ENCODE results near the gene SLCO4A1. TPM values are rescaled to one million over a fixed set of nuclear protein-coding genes. Genes with fewer than 3 reads are reported as not detected.

SLCO4A1 gene
- total RNA-seq, 1 donor = under 0.01 TPM

DNA sequence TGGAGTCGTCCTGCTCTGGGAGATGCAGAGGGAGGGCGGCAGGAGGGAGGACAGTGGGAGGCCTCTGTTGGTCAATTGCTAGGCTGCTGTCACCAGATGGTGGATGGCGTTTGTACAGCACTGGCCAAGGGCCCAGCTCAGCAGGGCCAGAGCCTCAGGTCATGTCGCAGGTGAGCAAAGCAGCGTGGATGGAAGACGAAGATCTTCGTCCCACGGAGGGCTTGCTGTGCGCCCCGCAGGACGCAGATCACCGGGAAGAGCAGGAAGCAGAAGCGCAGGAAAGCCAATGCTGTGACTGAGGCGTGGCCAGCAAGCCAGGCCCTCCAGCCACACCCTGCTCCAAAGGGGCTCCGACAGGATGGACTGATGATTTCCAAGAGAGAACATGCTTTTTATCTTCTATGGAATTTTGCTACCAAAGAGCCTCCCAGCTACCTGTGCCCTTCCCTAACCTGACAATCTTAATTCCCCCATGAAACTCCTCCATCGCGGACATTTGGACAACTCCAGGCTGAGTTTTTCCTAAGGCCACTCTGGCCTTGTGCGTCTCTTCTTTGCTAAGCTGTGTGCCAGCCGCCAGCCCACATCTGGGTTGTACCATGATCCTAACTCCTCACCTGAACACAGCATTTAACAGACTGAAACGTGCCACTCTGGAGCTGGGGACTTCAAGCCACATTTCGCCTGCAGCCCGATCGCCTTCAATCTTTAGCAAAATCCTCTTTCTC, 3.5 kb upstream of the SLCO4A1 start:
- H3K4me2 ChIP-seq (ENCODE audit: insufficient read depth, low read length) = no peak overlapping the region
- DNase-seq (ENCODE audit: insufficient read length, low spot score, missing footprints) = no peak
- no peaks in the 10 kb centered on the region for H3K4me1 ChIP-seq (ENCODE audit: insufficient read depth, low read length)
- no peak overlapping the region for H3K4me3 ChIP-seq (ENCODE audit: insufficient read depth, low read length)
- H3K9me3 ChIP-seq (ENCODE audit: low read depth, low read length) = no peaks in the 10 kb centered on the region
- peaks cover 63% of the 10 kb centered on the region for H3K27me3 ChIP-seq (ENCODE audit: insufficient read depth, low read length)
- no peaks in the 10 kb centered on the region for H4K20me1 ChIP-seq (ENCODE audit: insufficient read depth, low read length)
- H3K79me2 ChIP-seq (ENCODE audit: insufficient read depth, low read length) = no peaks in the 10 kb centered on the region
- no peaks in the 10 kb centered on the region for H3K36me3 ChIP-seq (ENCODE audit: insufficient read depth, low read length)
- H2AFZ ChIP-seq (ENCODE audit: low read length) = no peak overlapping the region
- TF ChIP-seq, protein P1, sequence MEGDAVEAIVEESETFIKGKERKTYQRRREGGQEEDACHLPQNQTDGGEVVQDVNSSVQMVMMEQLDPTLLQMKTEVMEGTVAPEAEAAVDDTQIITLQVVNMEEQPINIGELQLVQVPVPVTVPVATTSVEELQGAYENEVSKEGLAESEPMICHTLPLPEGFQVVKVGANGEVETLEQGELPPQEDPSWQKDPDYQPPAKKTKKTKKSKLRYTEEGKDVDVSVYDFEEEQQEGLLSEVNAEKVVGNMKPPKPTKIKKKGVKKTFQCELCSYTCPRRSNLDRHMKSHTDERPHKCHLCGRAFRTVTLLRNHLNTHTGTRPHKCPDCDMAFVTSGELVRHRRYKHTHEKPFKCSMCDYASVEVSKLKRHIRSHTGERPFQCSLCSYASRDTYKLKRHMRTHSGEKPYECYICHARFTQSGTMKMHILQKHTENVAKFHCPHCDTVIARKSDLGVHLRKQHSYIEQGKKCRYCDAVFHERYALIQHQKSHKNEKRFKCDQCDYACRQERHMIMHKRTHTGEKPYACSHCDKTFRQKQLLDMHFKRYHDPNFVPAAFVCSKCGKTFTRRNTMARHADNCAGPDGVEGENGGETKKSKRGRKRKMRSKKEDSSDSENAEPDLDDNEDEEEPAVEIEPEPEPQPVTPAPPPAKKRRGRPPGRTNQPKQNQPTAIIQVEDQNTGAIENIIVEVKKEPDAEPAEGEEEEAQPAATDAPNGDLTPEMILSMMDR (IDR thresholded peaks at IDR 0.05; ENCODE audit: extremely low read depth, low read depth, low read length) = no peak
- no peak overlapping the region for H3K27ac ChIP-seq (ENCODE audit: low read depth, low read length)

DNA sequence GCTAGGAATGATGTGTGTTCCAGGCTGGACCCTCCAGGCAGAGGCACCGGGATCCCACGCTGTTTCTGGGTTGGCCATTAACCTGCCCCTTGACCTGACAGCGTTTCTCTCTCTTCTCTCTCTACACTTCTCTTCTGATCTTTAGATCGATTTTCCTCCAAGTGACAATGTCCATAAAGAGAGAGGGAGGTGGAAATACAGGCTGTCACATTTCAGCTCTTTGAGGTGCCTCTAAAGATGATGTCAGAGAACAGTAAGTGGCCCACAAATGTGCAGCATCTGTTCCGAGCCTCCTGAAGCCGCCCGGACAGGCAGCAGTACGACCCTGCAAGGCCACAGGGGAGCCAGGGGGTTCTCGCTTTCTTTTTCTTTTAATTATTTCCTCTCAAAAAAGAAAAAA, 2.5 kb upstream of the SLCO4A1 start:
- Histone ChIP-seq H3K4me1 (ENCODE audit: insufficient read depth, low read length) (no peaks in the 10 kb centered on the region), H2AFZ (ENCODE audit: low read length) (no peak overlapping the region), H3K4me2 (ENCODE audit: insufficient read depth, low read length) (no peak overlapping the region), H3K4me3 (ENCODE audit: insufficient read depth, low read length) (no peak overlapping the region), H4K20me1 (ENCODE audit: insufficient read depth, low read length) (no peaks in the 10 kb centered on the region), H3K36me3 (ENCODE audit: insufficient read depth, low read length) (no peaks in the 10 kb centered on the region), H3K9me3 (ENCODE audit: low read depth, low read length) (no peaks in the 10 kb centered on the region), H3K79me2 (ENCODE audit: insufficient read depth, low read length) (no peaks in the 10 kb centered on the region), H3K27ac (ENCODE audit: low read depth, low read length) (no peak overlapping the region), H3K27me3 (ENCODE audit: insufficient read depth, low read length) (peaks cover 72% of the 10 kb centered on the region)
- DNase-seq (ENCODE audit: insufficient read length, low spot score, missing footprints) = no peak
- TF ChIP-seq, protein P1 (IDR thresholded peaks at IDR 0.05; ENCODE audit: extremely low read depth, low read depth, low read length) = no peak

DNA sequence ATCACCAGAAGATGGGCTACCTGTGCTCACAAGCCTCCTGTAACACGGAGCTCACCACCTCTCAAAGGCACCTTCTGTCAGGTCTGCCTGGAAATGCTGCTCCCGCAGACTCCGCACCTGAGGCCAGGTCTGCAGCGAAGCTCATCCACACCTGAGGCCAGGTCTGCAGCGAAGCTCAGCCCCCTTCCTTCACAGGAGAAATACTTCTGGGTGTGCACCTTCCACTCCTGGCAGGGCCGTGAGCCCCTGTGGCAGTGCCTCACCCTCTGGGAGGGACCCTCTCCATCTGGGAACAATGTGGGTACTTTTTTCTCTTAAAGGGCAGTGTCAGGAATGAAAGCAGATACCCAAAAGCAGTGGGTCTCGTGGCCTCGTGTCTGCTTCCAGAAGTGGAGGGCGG, 1.4 kb upstream of the SLCO4A1 start:
- Histone ChIP-seq H3K36me3 (ENCODE audit: insufficient read depth, low read length) (no peaks in the 10 kb centered on the region), H3K79me2 (ENCODE audit: insufficient read depth, low read length) (no peaks in the 10 kb centered on the region), H3K27ac (ENCODE audit: low read depth, low read length) (no peak overlapping the region), H3K4me1 (ENCODE audit: insufficient read depth, low read length) (no peaks in the 10 kb centered on the region), H2AFZ (ENCODE audit: low read length) (no peak overlapping the region), H3K27me3 (ENCODE audit: insufficient read depth, low read length) (peaks cover 68% of the 10 kb centered on the region), H3K9me3 (ENCODE audit: low read depth, low read length) (no peaks in the 10 kb centered on the region), H3K4me2 (ENCODE audit: insufficient read depth, low read length) (no peak overlapping the region), H3K4me3 (ENCODE audit: insufficient read depth, low read length) (no peak overlapping the region), H4K20me1 (ENCODE audit: insufficient read depth, low read length) (no peaks in the 10 kb centered on the region)
- no peak for DNase-seq (ENCODE audit: insufficient read length, low spot score, missing footprints)
- TF ChIP-seq, protein P1 (IDR thresholded peaks at IDR 0.05; ENCODE audit: extremely low read depth, low read depth, low read length) = no peak

DNA sequence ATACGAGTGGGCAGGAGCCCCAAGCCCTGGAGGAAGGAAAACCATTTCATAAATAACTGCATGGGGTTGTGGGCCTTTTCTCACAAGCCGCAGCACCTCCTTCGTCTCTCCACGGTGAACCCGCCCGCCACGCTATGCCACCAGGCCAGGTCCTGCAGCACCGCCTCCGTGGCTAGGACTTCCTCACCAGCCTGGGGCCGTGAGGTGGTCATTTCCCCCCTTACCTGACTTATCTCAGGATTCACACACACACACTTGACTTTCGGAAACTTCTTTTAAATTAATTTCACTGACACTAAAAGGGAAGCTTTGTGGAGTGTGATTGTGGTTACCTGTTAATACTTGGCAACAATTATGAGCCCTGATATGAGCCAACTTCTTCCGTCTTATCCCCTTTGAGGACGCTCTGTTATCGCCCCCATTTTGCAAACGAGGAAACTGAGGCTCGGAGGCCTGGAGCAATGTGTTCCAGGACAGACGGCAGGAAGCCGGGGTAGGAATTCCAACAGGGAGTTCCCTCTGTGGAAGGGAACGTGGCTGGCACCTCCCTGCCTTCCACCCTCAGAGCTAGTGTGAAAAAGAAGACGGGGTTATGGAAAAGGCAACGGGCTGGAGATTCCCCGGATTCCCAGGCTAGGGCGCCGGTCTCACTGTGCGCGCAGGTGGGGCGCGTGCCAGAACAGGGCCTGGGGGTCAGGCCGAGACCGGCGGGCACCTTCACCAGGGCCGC, 817 bp upstream of the SLCO4A1 start:
- no peaks in the 10 kb centered on the region for H3K9me3 ChIP-seq (ENCODE audit: low read depth, low read length)
- no peak for DNase-seq (ENCODE audit: insufficient read length, low spot score, missing footprints)
- no peaks in the 10 kb centered on the region for H3K4me1 ChIP-seq (ENCODE audit: insufficient read depth, low read length)
- H3K79me2 ChIP-seq (ENCODE audit: insufficient read depth, low read length) = no peaks in the 10 kb centered on the region
- H2AFZ ChIP-seq (ENCODE audit: low read length) = no peak overlapping the region
- H3K27me3 ChIP-seq (ENCODE audit: insufficient read depth, low read length) = peaks cover 61% of the 10 kb centered on the region
- no peak overlapping the region for H3K4me3 ChIP-seq (ENCODE audit: insufficient read depth, low read length)
- TF ChIP-seq, protein P1 (IDR thresholded peaks at IDR 0.05; ENCODE audit: extremely low read depth, low read depth, low read length) = no peak
- H4K20me1 ChIP-seq (ENCODE audit: insufficient read depth, low read length) = no peaks in the 10 kb centered on the region
- H3K27ac ChIP-seq (ENCODE audit: low read depth, low read length) = no peak overlapping the region
- no peaks in the 10 kb centered on the region for H3K36me3 ChIP-seq (ENCODE audit: insufficient read depth, low read length)
- H3K4me2 ChIP-seq (ENCODE audit: insufficient read depth, low read length) = peak overlapping the region; percentile 23
